Panc1 (cell line): ENCODE data around the gene LAMC2. TPM values are rescaled to one million over a fixed set of nuclear protein-coding genes. Genes with fewer than 3 reads are reported as not detected.

Experiments used
- ATAC-seq: fragments of 200-7000 bp; cut with Tn5 transposase; 2 replicates; pipeline ENCODE4 v1.9.1; 2020; ENCODE audit warnings: mild to moderate bottlenecking, moderate library complexity
- BruUV-seq: library from RNA; stranded (reverse); fragments of 400-500 nt; replicated peaks from 2 replicates; lab custom pipeline; 2021; lab: Mats Ljungman, UMichigan
- CTCF ChIA-PET: fragments of 300-600 bp; sonication (Branson Sonifier 250); formaldehyde crosslinking; loops from one replicate; lab custom pipeline; 2022; ENCODE audit warnings: antibody characterized with exemption; lab: Charles Lee
- POLR2A ChIA-PET: fragments of 300-600 bp; sonication (Branson Sonifier 250); formaldehyde crosslinking; loops from one replicate; lab custom pipeline; 2022; ENCODE audit warnings: antibody characterized with exemption; lab: Charles Lee
- DNase-seq: peaks from one replicate; pipeline ENCODE4 v3.0.0-alpha.2; 2010; ENCODE audit warnings: low read depth, low spot score
- H3K27ac ChIP-seq: 2 replicates; pipeline ENCODE4 v1.5.1; 2011; ENCODE audit warnings: mild to moderate bottlenecking, low read length, inconsistent platforms
- H3K27me3 ChIP-seq: fragments of 200-500 bp; sonication (Bioruptor generic); 2 replicates; pipeline ENCODE4 v1.6.0; 2014; ENCODE audit warnings: low read length, inconsistent platforms; ENCODE audit not compliant: control insufficient read depth, insufficient read depth
- H3K36me3 ChIP-seq: fragments of 200-500 bp; sonication (Bioruptor generic); 2 replicates; pipeline ENCODE4 v1.5.1; 2014; ENCODE audit warnings: inconsistent platforms, mild to moderate bottlenecking, low read length, moderate library complexity; ENCODE audit not compliant: control insufficient read depth, insufficient read depth
- H3K4me1 ChIP-seq: 2 replicates; pipeline ENCODE4 v1.5.1; 2011; ENCODE audit warnings: inconsistent platforms, mild to moderate bottlenecking, low read length, moderate library complexity; ENCODE audit not compliant: control insufficient read depth, insufficient read depth
- H3K4me3 ChIP-seq, 2 experiments: 2 replicates each; pipeline ENCODE4 v1.5.1; 2011 to 2012; ENCODE audit warnings: low read depth in 2 of 2, low read length in 2 of 2, mild to moderate bottlenecking in 2 of 2, inconsistent platforms in 1 of 2, moderate library complexity in 1 of 2
- H3K9me3 ChIP-seq: fragments of 200-500 bp; sonication (Bioruptor generic); 2 replicates; pipeline ENCODE4 v1.5.1; 2014; ENCODE audit warnings: low read depth, mild to moderate bottlenecking, inconsistent platforms, low read length, moderate library complexity; ENCODE audit not compliant: control insufficient read depth, insufficient read depth
- POLR2AphosphoS5 ChIP-seq: IDR thresholded peaks from 2 replicates; pipeline ENCODE4 v1.6.1; 2012; ENCODE audit warnings: mild to moderate bottlenecking, low read depth, low read length, moderate library complexity
- SIN3A ChIP-seq: IDR thresholded peaks from 2 replicates; pipeline ENCODE4 v1.6.1; 2012; ENCODE audit warnings: low read depth, mild to moderate bottlenecking, low read length, moderate library complexity, borderline replicate concordance; ENCODE audit not compliant: insufficient read depth
- TCF7L2 ChIP-seq: IDR thresholded peaks from 2 replicates; pipeline ENCODE4 v1.6.1; 2011; ENCODE audit warnings: mild to moderate bottlenecking, low read depth, low read length, inconsistent platforms
- in situ Hi-C: cut with HindIII; loops from 2 replicates; pipeline ENCODE4 v1.10.0; 2016; ENCODE audit warnings: low sequenced_read_pairs, low pct_unique_long_range_greater_than_20kb
- intact Hi-C: fragments of 100-400 bp; cut with micrococcal nuclease; formaldehyde crosslinking; loops from one replicate; pipeline ENCODE4 v1.10.0; 2022; ENCODE audit not compliant: unreplicated experiment
- total RNA-seq: library from RNA; stranded (reverse); gene quantifications from one replicate; pipeline ENCODE4 v1.2.1, GENCODE V29; 2021; ENCODE audit not compliant: unreplicated experiment
- TF ChIP-seq, protein P1 (sequence below), 2 experiments: IDR thresholded peaks; 2 replicates each; pipeline ENCODE4 v1.6.1; 2011 to 2012; ENCODE audit warnings: low read depth in 2 of 2, control low read depth in 1 of 2, low read length in 1 of 2, mild to moderate bottlenecking in 1 of 2, moderate library complexity in 1 of 2; ENCODE audit not compliant: insufficient read depth in 1 of 2
- TF ChIP-seq, protein P2 (sequence below): fragments of 450-650 bp; IDR thresholded peaks from 2 replicates; pipeline ENCODE4 v1.5.1; 2017; ENCODE audit warnings: mild to moderate bottlenecking

LAMC2 gene
- total RNA-seq, 1 experiment from 2014 or later: 8.3 TPM

DNA sequence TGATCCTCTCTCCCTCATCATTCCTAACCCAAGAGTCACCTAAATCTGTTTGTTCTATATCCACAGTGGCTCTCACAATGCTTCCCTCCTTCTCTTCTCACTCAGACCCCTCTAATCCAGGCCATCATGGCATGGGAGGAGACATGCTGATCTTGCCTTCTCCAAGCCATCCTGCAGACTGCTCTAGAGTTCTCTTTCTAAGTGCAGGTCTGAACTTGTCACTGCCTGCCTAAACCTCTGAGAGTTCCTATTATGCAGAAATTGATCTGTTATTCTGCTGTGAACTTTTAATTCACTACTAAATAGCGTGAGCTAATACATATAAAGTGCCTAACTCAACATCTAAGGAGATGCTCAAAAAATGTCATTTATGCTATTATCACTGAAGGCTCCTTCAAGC, 26.8 kb downstream of the LAMC2 start:
- ChIA-PET CTCF (interaction anchor here (0.6 kb wide), 1 partner anchor 17 kb away, joined by 7 read pairs; no protein-coding TSS in a partner anchor), POLR2A (interaction anchor here (0.5 kb wide), 1 partner anchor 427 kb away, joined by 7 read pairs; no protein-coding TSS in a partner anchor)
- Histone ChIP-seq H3K27ac (no peak overlapping the region), H3K27me3 (no peaks in the 10 kb centered on the region), H3K36me3 (no peaks in the 10 kb centered on the region), H3K4me3 (no peak overlapping the region), H3K9me3 (no peaks in the 10 kb centered on the region), H3K4me1 (no peaks in the 10 kb centered on the region)
- no peak for ATAC-seq
- DNase-seq: no peak
- TF ChIP-seq POLR2AphosphoS5: no peak
- TF ChIP-seq TCF7L2: no peak
- TF ChIP-seq, protein P1, sequence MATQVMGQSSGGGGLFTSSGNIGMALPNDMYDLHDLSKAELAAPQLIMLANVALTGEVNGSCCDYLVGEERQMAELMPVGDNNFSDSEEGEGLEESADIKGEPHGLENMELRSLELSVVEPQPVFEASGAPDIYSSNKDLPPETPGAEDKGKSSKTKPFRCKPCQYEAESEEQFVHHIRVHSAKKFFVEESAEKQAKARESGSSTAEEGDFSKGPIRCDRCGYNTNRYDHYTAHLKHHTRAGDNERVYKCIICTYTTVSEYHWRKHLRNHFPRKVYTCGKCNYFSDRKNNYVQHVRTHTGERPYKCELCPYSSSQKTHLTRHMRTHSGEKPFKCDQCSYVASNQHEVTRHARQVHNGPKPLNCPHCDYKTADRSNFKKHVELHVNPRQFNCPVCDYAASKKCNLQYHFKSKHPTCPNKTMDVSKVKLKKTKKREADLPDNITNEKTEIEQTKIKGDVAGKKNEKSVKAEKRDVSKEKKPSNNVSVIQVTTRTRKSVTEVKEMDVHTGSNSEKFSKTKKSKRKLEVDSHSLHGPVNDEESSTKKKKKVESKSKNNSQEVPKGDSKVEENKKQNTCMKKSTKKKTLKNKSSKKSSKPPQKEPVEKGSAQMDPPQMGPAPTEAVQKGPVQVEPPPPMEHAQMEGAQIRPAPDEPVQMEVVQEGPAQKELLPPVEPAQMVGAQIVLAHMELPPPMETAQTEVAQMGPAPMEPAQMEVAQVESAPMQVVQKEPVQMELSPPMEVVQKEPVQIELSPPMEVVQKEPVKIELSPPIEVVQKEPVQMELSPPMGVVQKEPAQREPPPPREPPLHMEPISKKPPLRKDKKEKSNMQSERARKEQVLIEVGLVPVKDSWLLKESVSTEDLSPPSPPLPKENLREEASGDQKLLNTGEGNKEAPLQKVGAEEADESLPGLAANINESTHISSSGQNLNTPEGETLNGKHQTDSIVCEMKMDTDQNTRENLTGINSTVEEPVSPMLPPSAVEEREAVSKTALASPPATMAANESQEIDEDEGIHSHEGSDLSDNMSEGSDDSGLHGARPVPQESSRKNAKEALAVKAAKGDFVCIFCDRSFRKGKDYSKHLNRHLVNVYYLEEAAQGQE (IDR thresholded peaks at IDR 0.05; ENCODE audit: insufficient read depth in 1 of 2, low read depth in 2 of 2, low read length in 1 of 2): no peak
- TF ChIP-seq, protein P2, sequence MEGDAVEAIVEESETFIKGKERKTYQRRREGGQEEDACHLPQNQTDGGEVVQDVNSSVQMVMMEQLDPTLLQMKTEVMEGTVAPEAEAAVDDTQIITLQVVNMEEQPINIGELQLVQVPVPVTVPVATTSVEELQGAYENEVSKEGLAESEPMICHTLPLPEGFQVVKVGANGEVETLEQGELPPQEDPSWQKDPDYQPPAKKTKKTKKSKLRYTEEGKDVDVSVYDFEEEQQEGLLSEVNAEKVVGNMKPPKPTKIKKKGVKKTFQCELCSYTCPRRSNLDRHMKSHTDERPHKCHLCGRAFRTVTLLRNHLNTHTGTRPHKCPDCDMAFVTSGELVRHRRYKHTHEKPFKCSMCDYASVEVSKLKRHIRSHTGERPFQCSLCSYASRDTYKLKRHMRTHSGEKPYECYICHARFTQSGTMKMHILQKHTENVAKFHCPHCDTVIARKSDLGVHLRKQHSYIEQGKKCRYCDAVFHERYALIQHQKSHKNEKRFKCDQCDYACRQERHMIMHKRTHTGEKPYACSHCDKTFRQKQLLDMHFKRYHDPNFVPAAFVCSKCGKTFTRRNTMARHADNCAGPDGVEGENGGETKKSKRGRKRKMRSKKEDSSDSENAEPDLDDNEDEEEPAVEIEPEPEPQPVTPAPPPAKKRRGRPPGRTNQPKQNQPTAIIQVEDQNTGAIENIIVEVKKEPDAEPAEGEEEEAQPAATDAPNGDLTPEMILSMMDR: no peak
- no peak for TF ChIP-seq SIN3A
- in situ Hi-C loops (no loop called here), intact Hi-C loops (no loop called here)
- BruUV-seq: no TSS peak

DNA sequence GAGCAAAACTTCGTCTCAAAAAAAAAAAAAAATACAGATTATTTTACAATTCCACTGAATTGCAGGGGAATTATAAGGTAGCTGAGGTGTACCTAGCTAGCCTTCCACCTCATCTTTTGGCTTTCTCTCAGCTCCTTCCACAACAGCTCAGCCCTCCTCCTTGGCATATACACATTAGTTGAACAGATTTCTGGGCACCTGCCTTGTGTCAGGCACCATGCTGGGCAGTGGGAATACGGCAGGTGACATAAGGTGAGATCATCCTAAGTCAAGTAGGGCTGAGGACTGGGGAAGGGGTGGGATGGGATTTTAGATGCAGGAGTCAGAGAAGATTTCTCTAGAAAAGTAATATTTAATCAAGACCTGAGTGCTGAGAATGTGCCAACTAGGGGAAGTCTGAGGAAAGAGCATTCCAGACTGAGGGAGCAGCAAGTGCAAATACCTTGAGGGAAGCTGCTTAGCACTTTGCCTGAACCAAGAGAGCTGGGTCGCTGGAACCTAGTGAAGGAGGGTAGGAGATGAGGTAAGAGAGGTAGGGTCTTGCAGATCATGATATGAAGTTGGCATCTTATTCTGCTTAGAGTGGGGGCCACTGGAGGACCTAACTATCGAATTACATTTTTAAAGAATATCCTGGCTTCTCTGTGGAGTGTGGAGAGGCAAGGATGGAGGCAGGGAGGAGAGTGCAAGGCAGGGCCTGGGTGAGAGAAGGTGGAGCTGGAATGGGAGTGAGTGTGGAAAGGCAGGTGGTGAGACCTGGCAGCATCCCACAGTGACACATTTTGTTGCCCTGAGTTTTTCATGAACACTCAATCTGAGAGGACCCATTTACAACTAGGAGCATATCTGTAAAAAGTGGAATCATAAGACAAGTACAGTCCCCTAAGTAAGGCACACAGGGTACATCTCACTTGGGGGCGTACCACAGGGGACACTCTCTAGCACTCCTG, 28.2 kb downstream of the LAMC2 start:
- no peaks in the 10 kb centered on the region for H3K9me3 ChIP-seq
- ChIA-PET POLR2A (interaction anchor here (0.6 kb wide), 1 partner anchor 1547 kb away, joined by 3 read pairs; no protein-coding TSS in a partner anchor), CTCF (interaction anchor here (0.9 kb wide), 1 partner anchor 29 kb away, joined by 8 read pairs; no protein-coding TSS in a partner anchor)
- H3K27ac ChIP-seq: no peak overlapping the region
- ATAC-seq: no peak
- no peaks in the 10 kb centered on the region for H3K4me1 ChIP-seq
- no peaks in the 10 kb centered on the region for H3K27me3 ChIP-seq
- no peaks in the 10 kb centered on the region for H3K36me3 ChIP-seq
- TF ChIP-seq SIN3A (no peak), POLR2AphosphoS5 (no peak), TCF7L2 (no peak)
- TF ChIP-seq, protein P1 (IDR thresholded peaks at IDR 0.05; ENCODE audit: insufficient read depth in 1 of 2, low read depth in 2 of 2, low read length in 1 of 2): no peak
- TF ChIP-seq, protein P2: no peak
- BruUV-seq: no TSS peak
- H3K4me3 ChIP-seq: no peak overlapping the region
- in situ Hi-C loops (no loop called here), intact Hi-C loops (no loop called here)
- no peak for DNase-seq
